OCI-LY3 (cell line): ENCODE results near the gene SEC14L1.

Source experiments
- CTCF ChIP-seq: fragments of 200-600, 300-600 bp; sonication (generic); IDR thresholded peaks from 2 replicates; pipeline ENCODE4 v1.5.1; 2014; ENCODE audit warnings: antibody characterized with exemption, low read length, low read depth
- EZH2phosphoT487 ChIP-seq: fragments of 200-600 bp; shearing (Covaris generic); IDR thresholded peaks from 2 replicates; pipeline ENCODE4 v1.6.1; 2018; ENCODE audit warnings: antibody characterized with exemption, mixed run types, low read depth

GRCh38 chr17:77173104-77173503 is 32.3 kb downstream of the SEC14L1 start:
- TF ChIP-seq CTCF (no peak), EZH2phosphoT487 (no peak)
